ENCODE results near the gene MAN1A1.
A peak's percentile ranks its signal among the peaks of the same experiment; 100 is the strongest.

GRCh38 chr6:119333707-119334295, 15.8 kb downstream of the MAN1A1 start:
- TF ChIP-seq POLR2A (IDR thresholded peaks at IDR 0.05), result no peak
- TF ChIP-seq CTCF (IDR thresholded peaks at IDR 0.05), result peak in 5 of 6 experiments; percentile 48 to 71 (median 63)

Measured in esophagus squamous epithelium (tissue), 4 donors.